CD4-positive, alpha-beta T cell treated with Interleukin-2 at 100 ng/mL for 4 hours (primary cell): Measurements from ENCODE around the gene NTSR1.

Source experiments
- DNase-seq: peaks from one replicate; pipeline ENCODE4 v3.0.0-alpha.2; 2020; ENCODE audit warnings: low spot score

Gene NTSR1

DNA sequence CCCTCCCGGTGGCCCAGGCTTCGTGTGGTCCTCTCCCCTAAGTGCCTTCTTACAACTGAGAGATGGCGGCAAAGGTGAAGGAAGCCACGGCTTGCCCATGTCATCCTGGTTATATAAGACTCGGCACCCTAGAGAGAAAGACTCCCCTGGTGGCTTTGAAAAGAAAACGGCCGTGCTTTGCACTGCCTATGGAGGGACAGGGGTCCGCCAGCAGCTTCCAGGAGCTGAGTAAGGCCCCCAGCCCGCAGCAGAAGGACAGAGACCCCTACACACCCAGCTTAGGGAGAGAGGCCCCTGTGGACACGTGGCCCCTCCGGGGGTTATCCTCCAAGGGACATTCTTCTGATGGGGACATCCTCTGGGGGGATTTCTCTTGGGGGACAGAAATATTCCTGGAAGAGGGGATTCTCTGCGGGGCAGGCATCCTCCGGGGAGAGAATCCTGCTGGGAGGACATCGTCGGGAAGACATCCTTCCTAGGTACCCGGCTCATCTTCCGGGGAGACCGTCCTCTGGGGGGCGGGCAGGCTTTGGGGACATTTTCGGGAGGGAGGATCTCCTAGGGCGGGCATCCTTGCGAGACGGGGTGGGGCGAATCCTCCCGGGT, 95.5 kb downstream of the NTSR1 start:
- peak; percentile 10 for DNase-seq

DNA sequence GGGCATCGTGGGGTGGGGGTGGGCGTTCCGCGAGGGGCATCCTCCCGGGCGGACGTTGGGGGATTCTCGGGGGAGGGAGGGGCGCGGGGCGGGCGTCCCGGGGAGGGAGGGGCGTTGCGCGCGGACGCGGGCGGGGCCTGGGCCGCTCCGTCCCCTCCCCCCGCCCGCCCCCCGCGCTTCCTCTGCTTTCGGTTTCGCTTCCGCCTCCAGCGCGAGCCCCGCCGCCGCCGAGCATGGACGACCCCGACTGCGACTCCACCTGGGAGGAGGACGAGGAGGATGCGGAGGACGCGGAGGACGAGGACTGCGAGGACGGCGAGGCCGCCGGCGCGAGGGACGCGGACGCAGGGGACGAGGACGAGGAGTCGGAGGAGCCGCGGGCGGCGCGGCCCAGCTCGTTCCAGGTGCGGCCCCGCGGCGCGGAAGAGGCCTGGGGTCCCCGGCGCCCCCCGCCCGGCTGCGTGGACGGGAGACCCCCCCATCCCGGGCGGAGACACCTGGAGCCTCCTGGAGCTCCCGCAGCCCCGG, 96.1 kb downstream of the NTSR1 start, which contains the start of gene OGFR:
TSS of gene OGFR (plus strand) at position 209 of the 528 bp plus-strand sequence. CDS start at position 234, 25 bp downstream.
- peak; percentile 68 for DNase-seq

DNA sequence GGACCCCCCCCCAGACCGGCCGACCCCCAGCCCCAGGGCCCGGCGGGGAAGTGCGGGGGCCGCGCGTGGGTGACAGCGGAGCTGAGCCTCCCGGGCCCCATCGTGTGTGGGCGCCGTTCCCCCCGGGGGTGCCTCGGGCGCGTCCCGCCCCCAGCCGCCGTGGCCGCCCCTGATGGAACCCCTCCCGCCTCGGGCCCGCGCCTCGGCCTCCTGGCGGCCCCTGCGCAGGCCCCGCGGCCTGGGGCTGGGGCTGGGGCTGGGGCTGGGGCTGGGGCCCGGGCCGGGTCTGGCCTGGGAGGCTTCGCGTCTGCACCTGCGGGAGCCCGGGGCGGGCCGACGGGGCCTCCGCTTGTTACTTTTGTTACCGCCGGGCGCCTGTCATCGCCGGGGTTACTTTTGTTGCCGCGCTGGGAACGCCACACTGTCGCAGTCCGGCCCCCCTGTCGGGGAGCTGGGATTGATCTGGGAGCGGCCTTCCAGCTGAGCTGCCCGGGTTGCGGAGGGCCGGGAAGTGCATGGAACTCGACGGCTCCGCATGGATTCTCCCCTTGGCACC, 96.6 kb downstream of the NTSR1 start:
- DNase-seq = no peak

- no peak for DNase-seq
Observed at GRCh38 chr20:62805711-62806382, 97.2 kb downstream of the NTSR1 start.

GRCh38 chr20:62806383-62807050, 97.9 kb downstream of the NTSR1 start:
- no peak for DNase-seq

DNA sequence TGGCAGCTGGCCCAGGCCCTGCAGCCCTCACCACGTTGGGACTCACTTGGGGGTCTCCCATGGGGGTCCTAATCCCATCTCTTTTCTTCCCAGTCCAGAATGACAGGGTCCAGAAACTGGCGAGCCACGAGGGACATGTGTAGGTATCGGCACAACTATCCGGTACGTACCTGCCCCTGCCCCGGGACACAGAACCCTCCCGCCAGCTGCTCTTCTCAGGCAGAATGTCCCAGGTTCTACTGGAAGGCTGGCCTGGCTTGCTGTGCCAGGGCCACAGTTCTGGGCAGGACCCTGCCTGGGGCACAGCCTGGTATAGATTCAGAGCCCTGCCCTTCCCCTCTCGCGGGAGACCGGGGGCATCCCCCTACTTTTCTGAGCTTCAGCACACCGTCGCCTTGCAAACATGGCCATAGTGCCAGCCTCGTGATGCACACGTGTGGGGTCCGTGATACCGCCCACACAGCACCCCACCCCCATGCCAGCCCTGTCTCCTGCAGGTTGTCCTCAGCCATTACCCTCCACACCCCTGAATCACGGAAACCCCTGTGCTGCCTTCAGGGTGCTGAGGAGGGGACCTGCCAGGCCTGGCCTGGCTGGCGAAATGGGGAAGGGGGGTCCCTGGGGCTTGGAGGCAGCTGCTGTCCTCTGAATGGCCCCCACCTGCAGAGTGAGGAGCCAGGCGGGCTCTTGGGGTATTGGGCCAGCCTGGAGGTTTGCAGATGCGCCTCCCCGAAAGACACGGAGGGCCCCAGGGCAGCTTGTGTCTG, 99.0 kb downstream of the NTSR1 start:
- no peak for DNase-seq

DNA sequence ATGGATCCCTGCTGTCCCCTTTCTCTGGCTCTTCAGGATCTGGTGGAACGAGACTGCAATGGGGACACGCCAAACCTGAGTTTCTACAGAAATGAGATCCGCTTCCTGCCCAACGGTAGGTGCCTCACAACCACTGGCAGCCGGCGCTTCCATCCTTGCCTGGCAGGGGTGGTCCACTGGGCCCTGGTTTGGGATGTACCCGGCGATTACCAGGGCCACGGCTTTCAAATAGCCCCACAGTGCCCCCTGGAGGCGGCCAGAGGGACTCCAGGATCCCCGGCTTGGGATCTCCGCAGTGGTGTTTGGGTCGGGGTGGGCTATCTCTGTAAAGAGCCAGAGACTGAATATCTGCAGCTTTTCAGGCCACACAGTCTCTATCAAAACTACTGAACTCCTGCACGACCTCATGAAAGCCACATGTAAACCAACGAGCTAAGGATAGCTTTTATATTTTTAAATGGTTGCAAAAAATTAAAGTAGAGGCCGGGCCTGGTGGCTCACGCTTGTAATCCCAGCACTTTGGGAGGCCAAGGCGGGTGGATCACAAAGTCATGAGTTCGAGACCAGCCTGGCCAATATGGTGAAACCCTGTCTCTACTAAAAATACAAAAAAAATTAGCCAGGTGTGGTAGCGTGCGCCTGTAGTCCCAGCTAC, 99.7 kb downstream of the NTSR1 start:
- DNase-seq = peak; percentile 77

DNA sequence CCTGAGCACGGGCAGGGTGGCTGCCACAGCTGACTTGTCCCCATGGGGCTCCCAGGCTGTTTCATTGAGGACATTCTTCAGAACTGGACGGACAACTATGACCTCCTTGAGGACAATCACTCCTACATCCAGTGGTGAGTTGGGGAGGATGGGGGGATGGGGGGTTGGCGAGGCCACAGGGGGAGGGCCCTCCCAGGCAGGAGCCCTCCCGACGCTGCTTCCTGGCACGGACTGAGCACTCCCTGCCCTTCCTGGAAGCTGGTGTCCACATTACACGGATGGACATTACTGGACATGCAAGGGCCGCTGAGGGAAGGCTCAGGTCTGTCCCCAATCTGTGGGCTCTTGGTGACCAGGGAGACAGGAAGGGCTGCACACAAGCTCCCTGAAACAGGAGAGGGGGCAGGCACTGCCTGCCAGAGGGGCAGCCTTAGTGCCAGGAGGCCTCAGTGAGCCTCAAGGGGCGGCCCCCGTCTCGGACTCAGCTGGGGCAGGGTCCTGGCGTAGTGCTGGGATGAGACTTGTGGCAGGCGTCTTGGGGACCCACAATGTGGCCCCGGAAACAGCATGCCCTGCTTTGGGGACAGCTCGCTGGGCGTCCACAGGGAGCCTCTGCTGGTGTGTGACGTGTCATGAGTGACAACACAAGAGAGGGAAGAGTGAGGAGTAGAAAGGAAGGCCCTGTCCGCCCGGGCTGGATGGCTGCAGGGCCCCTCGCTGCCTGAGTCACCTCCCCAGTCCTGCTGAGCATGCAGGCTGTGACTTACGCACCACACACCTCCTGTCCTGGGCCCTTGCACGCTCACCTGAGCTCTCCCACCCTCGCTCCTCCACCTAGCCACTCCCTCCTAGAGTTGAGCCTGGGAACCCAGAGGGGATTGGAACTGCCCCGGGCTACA, 101.1 kb downstream of the NTSR1 start:
- DNase-seq = no peak

- DNase-seq = no peak
Observed at GRCh38 chr20:62811320-62811719, 102.7 kb downstream of the NTSR1 start.

GRCh38 chr20:62811720-62812119, 103.1 kb downstream of the NTSR1 start:
- no peak for DNase-seq
